ENCODE results near the gene MYOF.

Gene MYOF

DNA sequence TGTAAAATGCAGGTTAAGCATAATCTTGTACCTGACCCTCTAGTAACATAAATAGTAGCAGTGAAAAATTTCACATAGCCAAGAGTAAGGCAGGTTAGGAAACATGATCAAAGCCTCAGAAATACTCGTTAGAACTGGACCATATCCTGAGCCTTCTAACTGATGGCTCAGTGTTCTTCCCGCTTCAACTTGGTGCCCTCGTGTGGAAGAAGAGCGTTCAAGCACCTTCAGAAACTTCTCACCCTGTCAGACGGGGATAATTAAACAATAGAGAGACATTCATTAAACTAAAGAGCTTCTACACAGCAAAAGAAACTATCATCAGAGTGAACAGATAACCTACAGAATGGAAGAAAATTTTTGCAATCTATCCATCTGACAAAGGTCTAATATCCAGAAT is 124.5 kb downstream of the MYOF start:
- no peaks in the 10 kb centered on the region for H3K27me3 ChIP-seq
- no peak overlapping the region for H3K27ac ChIP-seq
- H3K4me3 ChIP-seq, result no peak overlapping the region
- no peaks in the 10 kb centered on the region for H4K20me1 ChIP-seq
- H3K4me2 ChIP-seq, result no peak overlapping the region
- peaks cover 0 to 58% (median 0%) of the 10 kb centered on the region in 11 experiments; a peak in 5 of 22 replicates for H3K36me3 ChIP-seq
- no peaks in the 10 kb centered on the region for H3K4me1 ChIP-seq
- H3K9me3 ChIP-seq (replicated peaks in 1 of 11), result peaks cover 0 to 4% (median 0%) of the 10 kb centered on the region in 11 experiments; a peak in 2 of 22 replicates
- TF ChIP-seq Cebpa-rat (IDR thresholded peaks at IDR 0.05), result no peak
- H3K9ac ChIP-seq, result no peak overlapping the region

- Histone ChIP-seq H3K4me1 (no peaks in the 10 kb centered on the region), H3K4me2 (no peak overlapping the region), H3K9ac (no peak overlapping the region), H4K20me1 (no peaks in the 10 kb centered on the region), H3K9me3 (replicated peaks in 1 of 11) (peaks cover 0 to 4% (median 0%) of the 10 kb centered on the region in 11 experiments; a peak in 2 of 22 replicates), H3K36me3 (peaks cover 0 to 66% (median 0%) of the 10 kb centered on the region in 11 experiments; a peak in 5 of 22 replicates), H3K27me3 (no peaks in the 10 kb centered on the region), H3K27ac (no peak overlapping the region), H3K4me3 (no peak overlapping the region)
- no peak for TF ChIP-seq Cebpa-rat (IDR thresholded peaks at IDR 0.05)
Measured at GRCh38 chr10:93356516-93356915, 125.6 kb downstream of the MYOF start.

GRCh38 chr10:93352638-93353383 is 129.3 kb downstream of the MYOF start:
- peaks cover 0 to 9% (median 0%) of the 10 kb centered on the region in 10 experiments; a peak in 1 of 20 replicates for H3K4me1 ChIP-seq
- no peak overlapping the region for H3K27ac ChIP-seq
- no peaks in the 10 kb centered on the region for H4K20me1 ChIP-seq
- no peaks in the 10 kb centered on the region for H3K27me3 ChIP-seq
- no peak overlapping the region for H3K4me2 ChIP-seq
- H3K4me3 ChIP-seq, result no peak overlapping the region
- no peaks in the 10 kb centered on the region for H3K9me3 ChIP-seq (replicated peaks in 1 of 11)
- no peak for TF ChIP-seq Cebpa-rat (IDR thresholded peaks at IDR 0.05)
- H3K36me3 ChIP-seq, result peaks cover 0 to 72% (median 0%) of the 10 kb centered on the region in 11 experiments; a peak in 5 of 22 replicates
- no peak overlapping the region for H3K9ac ChIP-seq

DNA sequence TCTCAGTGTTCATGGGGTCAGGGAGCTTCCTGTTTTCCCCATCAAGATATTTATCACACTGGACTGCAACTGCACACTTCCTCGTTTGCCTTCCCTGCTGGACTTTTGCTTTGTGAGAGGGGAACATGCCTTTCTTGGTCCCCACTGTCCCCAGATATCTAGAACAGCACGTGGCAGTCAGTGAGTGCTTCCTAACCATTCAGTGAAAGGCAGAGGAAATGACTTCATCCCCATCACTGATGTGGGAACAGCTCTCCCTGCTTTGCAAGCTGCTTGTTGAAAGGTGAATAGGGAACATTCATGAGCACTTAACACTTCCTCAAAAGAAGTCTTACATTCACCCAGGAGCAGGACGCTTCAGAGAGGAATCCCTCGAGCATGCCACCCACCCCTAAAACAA is 135.4 kb downstream of the MYOF start:
- Histone ChIP-seq H4K20me1 (no peaks in the 10 kb centered on the region), H3K4me3 (no peak overlapping the region), H3K9ac (no peak overlapping the region), H3K9me3 (replicated peaks in 1 of 11) (no peaks in the 10 kb centered on the region), H3K36me3 (peaks cover 0 to 68% (median 0%) of the 10 kb centered on the region in 11 experiments; a peak in 5 of 22 replicates), H3K4me1 (peaks cover 9 to 21% (median 14%) of the 10 kb centered on the region in 10 experiments; a peak in 18 of 20 replicates), H3K4me2 (peak overlapping the region in 7 of 11 experiments; percentile 10 to 42 (median 29); a peak in 10 of 22 replicates), H3K27ac (no peak overlapping the region), H3K27me3 (no peaks in the 10 kb centered on the region)
- TF ChIP-seq Cebpa-rat (IDR thresholded peaks at IDR 0.05), result no peak

DNA sequence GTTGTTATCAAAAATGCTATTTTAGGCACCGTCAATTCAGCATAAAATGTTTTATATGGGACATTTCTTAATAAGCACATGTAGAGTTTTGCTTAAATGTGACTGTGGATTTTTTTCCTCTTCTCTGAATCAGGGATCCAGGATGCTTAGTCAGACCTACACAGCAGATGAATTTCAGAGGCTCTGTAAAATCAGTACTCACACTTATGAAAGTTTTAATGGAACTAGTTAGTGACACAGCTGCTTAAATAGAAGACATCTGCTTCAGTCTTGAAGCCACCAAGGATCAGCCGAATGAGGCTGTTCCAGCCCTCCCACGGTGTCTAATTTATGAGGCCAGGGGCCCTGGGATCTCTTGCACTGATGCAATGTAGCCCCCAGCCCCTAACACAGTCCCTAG is 136.0 kb downstream of the MYOF start:
- Histone ChIP-seq H3K4me3 (no peak overlapping the region), H3K27me3 (no peaks in the 10 kb centered on the region), H3K9me3 (replicated peaks in 1 of 11) (no peaks in the 10 kb centered on the region), H3K4me2 (peak overlapping the region in 5 of 11 experiments; percentile 14 to 42 (median 29); a peak in 5 of 22 replicates), H4K20me1 (no peaks in the 10 kb centered on the region), H3K4me1 (peaks cover 9 to 21% (median 14%) of the 10 kb centered on the region in 10 experiments; a peak in 18 of 20 replicates), H3K27ac (no peak overlapping the region), H3K9ac (no peak overlapping the region), H3K36me3 (peaks cover 0 to 66% (median 0%) of the 10 kb centered on the region in 11 experiments; a peak in 5 of 22 replicates)
- TF ChIP-seq Cebpa-rat (IDR thresholded peaks at IDR 0.05), result no peak

GRCh38 chr10:93344691-93345090 is 137.4 kb downstream of the MYOF start:
- Histone ChIP-seq H3K4me3 (no peak overlapping the region), H3K27ac (no peak overlapping the region), H3K36me3 (peaks cover 0 to 64% (median 0%) of the 10 kb centered on the region in 11 experiments; a peak in 5 of 22 replicates), H3K4me2 (0 out of 22 replicates have a peak overlapping the region, but pooled peaks of 1 of the 11 experiments have one; percentile 26), H3K9ac (no peak overlapping the region), H3K27me3 (no peaks in the 10 kb centered on the region), H3K9me3 (replicated peaks in 1 of 11) (no peaks in the 10 kb centered on the region), H4K20me1 (no peaks in the 10 kb centered on the region), H3K4me1 (peaks cover 9 to 21% (median 12%) of the 10 kb centered on the region in 10 experiments; a peak in 17 of 20 replicates)
- no peak for TF ChIP-seq Cebpa-rat (IDR thresholded peaks at IDR 0.05)

DNA sequence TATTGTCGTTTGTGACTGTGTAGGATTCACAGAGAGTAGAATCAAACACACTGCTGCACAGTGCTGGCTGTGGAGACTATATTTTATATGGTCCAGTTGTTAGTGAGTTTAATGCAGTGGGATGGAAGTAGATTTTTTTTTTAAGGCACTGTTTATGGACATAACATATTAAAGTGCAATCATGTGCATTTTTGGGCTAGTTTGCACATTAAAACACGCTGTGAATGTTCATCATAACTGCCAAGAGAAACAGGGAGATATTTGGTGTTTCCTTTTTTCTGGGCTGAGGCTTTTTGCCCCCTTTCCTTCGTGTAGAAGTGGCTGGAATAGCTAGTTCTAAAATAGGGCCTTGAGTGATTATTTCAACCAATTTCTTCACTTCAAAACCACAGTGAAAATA is 139.2 kb downstream of the MYOF start:
- no peak for TF ChIP-seq Cebpa-rat (IDR thresholded peaks at IDR 0.05)
- Histone ChIP-seq H3K4me1 (peaks cover 9 to 21% (median 12%) of the 10 kb centered on the region in 10 experiments; a peak in 17 of 20 replicates), H3K4me2 (no peak overlapping the region), H4K20me1 (no peaks in the 10 kb centered on the region), H3K36me3 (peaks cover 0 to 56% (median 0%) of the 10 kb centered on the region in 11 experiments; a peak in 4 of 22 replicates), H3K27me3 (no peaks in the 10 kb centered on the region), H3K9me3 (replicated peaks in 1 of 11) (no peaks in the 10 kb centered on the region), H3K4me3 (no peak overlapping the region), H3K9ac (no peak overlapping the region), H3K27ac (no peak overlapping the region)

DNA sequence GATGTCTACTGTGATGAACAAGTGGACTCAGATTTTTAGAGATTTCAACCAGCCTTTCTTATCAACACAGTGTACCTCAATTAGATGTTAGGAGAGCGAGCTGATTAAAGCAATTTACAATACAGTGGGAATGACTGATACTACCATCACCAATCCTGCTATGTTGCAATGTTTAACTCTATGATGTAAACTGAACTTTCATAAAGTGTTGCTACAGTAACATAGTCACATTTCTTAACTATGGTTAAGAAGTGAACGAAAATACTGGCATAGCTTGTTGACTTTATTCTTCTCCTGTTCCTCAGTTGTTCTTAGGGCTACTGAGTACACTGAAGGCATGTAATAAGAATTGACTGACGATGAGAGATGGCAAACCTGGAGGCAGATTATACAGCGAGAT is 139.8 kb downstream of the MYOF start:
- no peaks in the 10 kb centered on the region for H4K20me1 ChIP-seq
- no peak overlapping the region for H3K9ac ChIP-seq
- H3K36me3 ChIP-seq, result peaks cover 0 to 52% (median 0%) of the 10 kb centered on the region in 11 experiments; a peak in 4 of 22 replicates
- H3K9me3 ChIP-seq (replicated peaks in 1 of 11), result no peaks in the 10 kb centered on the region
- TF ChIP-seq Cebpa-rat (IDR thresholded peaks at IDR 0.05), result no peak
- H3K4me3 ChIP-seq, result no peak overlapping the region
- H3K4me1 ChIP-seq, result peaks cover 9 to 21% (median 12%) of the 10 kb centered on the region in 10 experiments; a peak in 17 of 20 replicates
- H3K27me3 ChIP-seq, result no peaks in the 10 kb centered on the region
- no peak overlapping the region for H3K27ac ChIP-seq
- H3K4me2 ChIP-seq, result no peak overlapping the region

GRCh38 chr10:93337309-93337721 is 144.8 kb downstream of the MYOF start:
- Histone ChIP-seq H3K27me3 (no peaks in the 10 kb centered on the region), H3K9ac (no peak overlapping the region), H3K9me3 (replicated peaks in 1 of 11) (no peaks in the 10 kb centered on the region), H3K36me3 (peaks cover 0 to 59% (median 0%) of the 10 kb centered on the region in 11 experiments; a peak in 3 of 22 replicates), H3K4me3 (no peak overlapping the region), H3K27ac (no peak overlapping the region), H3K4me2 (no peak overlapping the region), H4K20me1 (no peaks in the 10 kb centered on the region), H3K4me1 (no peaks in the 10 kb centered on the region)
- no peak for TF ChIP-seq Cebpa-rat (IDR thresholded peaks at IDR 0.05)

All from BLaER1 treated with 17β-estradiol and CSF1 and Interleukin-3, amounts not matched to agents 10 nM and 100 nM (cell line).